Measurements from ENCODE around the gene GHR.

- TF ChIP-seq EZH2 (IDR thresholded peaks at IDR 0.05; ENCODE audit: low read depth, low read length, severe bottlenecking) (no peak), RAD21 (IDR thresholded peaks at IDR 0.05 in 1 of 2, conservative IDR thresholded peaks at IDR 0.05 in 1 of 2; ENCODE audit: low read depth in 2 of 2, low read length in 2 of 2) (no peak), CTCF (IDR thresholded peaks at IDR 0.05; ENCODE audit: control extremely low read depth in 1 of 3, insufficient read depth in 1 of 3, low read depth in 1 of 3, low read length in 3 of 3) (no peak), POLR2AphosphoS5 (IDR thresholded peaks at IDR 0.05; ENCODE audit: low read depth, low read length) (no peak), FOSL1 (IDR thresholded peaks at IDR 0.05; ENCODE audit: insufficient read depth, low read depth, low read length) (no peak), JUN (IDR thresholded peaks at IDR 0.05; ENCODE audit: low read depth, low read length) (no peak), EP300 (IDR thresholded peaks at IDR 0.05; ENCODE audit: borderline replicate concordance in 1 of 2, low read depth in 2 of 2, low read length in 2 of 2) (no peak), BACH1 (IDR thresholded peaks at IDR 0.05; ENCODE audit: low read length) (no peak), POLR2A (IDR thresholded peaks at IDR 0.05; ENCODE audit: control extremely low read depth in 1 of 2, low read depth in 2 of 2, low read length in 2 of 2) (no peak), JUND (IDR thresholded peaks at IDR 0.05; ENCODE audit: low read length) (no peak), TAF1 (IDR thresholded peaks at IDR 0.05; ENCODE audit: low read depth, low read length) (no peak)
Observed at GRCh38 chr5:42666869-42667268, 243.6 kb downstream of the GHR start.

Data from H1 (cell line).